Measurements from ENCODE around the gene GBX1. TPM values are rescaled to one million over a fixed set of nuclear protein-coding genes. Genes with fewer than 3 reads are reported as not detected.

GBX1 gene
- total and polyA plus RNA-seq, 4 donors = not detected

DNA sequence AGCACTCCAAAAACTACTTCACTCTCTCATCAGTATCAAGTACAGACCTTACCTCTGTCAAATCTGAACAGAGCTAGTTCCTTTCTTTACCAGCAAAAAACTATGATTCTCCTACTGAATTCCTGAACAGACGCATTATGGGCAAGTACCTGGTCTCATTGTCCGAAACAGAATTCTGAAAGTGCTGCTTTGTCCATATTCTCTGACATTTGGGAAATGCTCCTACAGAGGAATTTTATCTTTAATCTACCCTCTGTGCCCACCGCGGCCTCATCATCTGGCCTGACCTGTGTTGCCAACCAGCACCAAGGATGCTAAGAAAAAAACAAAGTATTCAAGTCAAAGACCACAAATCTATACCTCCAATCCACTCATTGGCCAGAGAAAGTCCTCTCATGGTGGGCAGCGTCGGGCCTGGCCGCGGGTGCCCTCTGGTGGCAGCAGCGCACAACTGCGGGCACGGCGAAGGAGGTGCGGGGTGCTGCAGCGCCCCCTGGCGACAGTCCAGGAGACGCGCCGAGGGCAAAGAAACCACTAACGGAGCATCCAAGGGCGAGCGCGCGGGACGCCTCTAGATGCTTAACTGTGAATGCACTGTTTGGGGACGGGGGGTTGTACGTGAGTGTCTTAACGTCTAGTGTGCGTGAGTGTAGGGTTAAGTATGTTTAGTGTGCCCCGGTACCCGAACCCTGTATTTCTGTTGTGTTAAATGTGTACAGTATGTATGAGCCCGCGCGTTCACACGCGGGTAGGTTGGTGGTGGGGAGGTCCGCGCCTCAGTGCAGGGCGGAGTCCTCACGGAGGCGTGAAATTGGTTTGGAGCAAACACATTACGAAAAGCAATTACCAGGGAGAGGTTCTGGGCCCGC, 5.0 kb upstream of the GBX1 start:
- TF ChIP-seq, protein P1, sequence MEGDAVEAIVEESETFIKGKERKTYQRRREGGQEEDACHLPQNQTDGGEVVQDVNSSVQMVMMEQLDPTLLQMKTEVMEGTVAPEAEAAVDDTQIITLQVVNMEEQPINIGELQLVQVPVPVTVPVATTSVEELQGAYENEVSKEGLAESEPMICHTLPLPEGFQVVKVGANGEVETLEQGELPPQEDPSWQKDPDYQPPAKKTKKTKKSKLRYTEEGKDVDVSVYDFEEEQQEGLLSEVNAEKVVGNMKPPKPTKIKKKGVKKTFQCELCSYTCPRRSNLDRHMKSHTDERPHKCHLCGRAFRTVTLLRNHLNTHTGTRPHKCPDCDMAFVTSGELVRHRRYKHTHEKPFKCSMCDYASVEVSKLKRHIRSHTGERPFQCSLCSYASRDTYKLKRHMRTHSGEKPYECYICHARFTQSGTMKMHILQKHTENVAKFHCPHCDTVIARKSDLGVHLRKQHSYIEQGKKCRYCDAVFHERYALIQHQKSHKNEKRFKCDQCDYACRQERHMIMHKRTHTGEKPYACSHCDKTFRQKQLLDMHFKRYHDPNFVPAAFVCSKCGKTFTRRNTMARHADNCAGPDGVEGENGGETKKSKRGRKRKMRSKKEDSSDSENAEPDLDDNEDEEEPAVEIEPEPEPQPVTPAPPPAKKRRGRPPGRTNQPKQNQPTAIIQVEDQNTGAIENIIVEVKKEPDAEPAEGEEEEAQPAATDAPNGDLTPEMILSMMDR (IDR thresholded peaks at IDR 0.05; ENCODE audit: control extremely low read depth, extremely low read depth) = peak; percentile 100
- Histone ChIP-seq H3K4me3 (no peak overlapping the region), H3K36me3 (ENCODE audit: control insufficient read depth in 4 of 4, insufficient read depth in 4 of 4, low read length in 4 of 4) (no peaks in the 10 kb centered on the region), H3K27ac (ENCODE audit: low read depth in 1 of 2, low read length in 1 of 2) (no peak overlapping the region), H3K27me3 (ENCODE audit: control insufficient read depth in 3 of 3, insufficient read depth in 3 of 3, low read length in 2 of 3) (peaks cover 9 to 31% (median 25%) of the 10 kb centered on the region in 3 donors), H3K9me3 (ENCODE audit: control insufficient read depth in 4 of 4, insufficient read depth in 3 of 4, low read length in 3 of 4) (peaks cover 0 to 3% (median 0%) of the 10 kb centered on the region in 4 donors), H3K9ac (ENCODE audit: insufficient read depth in 1 of 2, low read length in 2 of 2) (no peak overlapping the region), H3K4me1 (ENCODE audit: control insufficient read depth in 5 of 5, insufficient read depth in 5 of 5, low read length in 5 of 5) (peaks cover 0 to 7% (median 0%) of the 10 kb centered on the region in 5 donors)
- peak; percentile 78 to 87 (median 81) for DNase-seq
- 19 to 22% methylated on average over 42 of the region's 42 CpGs for WGBS, 2 donors
- ATAC-seq (ENCODE audit: insufficient read depth, low FRiP score) = peak; percentile 91

- Histone ChIP-seq H3K27me3 (ENCODE audit: control insufficient read depth in 3 of 3, insufficient read depth in 3 of 3, low read length in 2 of 3) (peaks cover 10 to 51% (median 51%) of the 10 kb centered on the region in 3 donors), H3K9me3 (ENCODE audit: control insufficient read depth in 4 of 4, insufficient read depth in 3 of 4, low read length in 3 of 4) (peaks cover 0 to 3% (median 0%) of the 10 kb centered on the region in 4 donors), H3K4me3 (no peak overlapping the region), H3K4me1 (ENCODE audit: control insufficient read depth in 5 of 5, insufficient read depth in 5 of 5, low read length in 5 of 5) (peaks cover 0 to 16% (median 5%) of the 10 kb centered on the region in 5 donors), H3K9ac (ENCODE audit: insufficient read depth in 1 of 2, low read length in 2 of 2) (no peak overlapping the region), H3K36me3 (ENCODE audit: control insufficient read depth in 4 of 4, insufficient read depth in 4 of 4, low read length in 4 of 4) (no peaks in the 10 kb centered on the region), H3K27ac (ENCODE audit: low read depth in 1 of 2, low read length in 1 of 2) (no peak overlapping the region)
- 34 to 39% methylated on average over 10 of the region's 10 CpGs for WGBS, 2 donors
- TF ChIP-seq, protein P1 (IDR thresholded peaks at IDR 0.05; ENCODE audit: control extremely low read depth, extremely low read depth) = no peak
- ATAC-seq (ENCODE audit: insufficient read depth, low FRiP score) = no peak
- DNase-seq = no peak
Observed at GRCh38 chr7:151168787-151169162, 1.3 kb upstream of the GBX1 start.

DNA sequence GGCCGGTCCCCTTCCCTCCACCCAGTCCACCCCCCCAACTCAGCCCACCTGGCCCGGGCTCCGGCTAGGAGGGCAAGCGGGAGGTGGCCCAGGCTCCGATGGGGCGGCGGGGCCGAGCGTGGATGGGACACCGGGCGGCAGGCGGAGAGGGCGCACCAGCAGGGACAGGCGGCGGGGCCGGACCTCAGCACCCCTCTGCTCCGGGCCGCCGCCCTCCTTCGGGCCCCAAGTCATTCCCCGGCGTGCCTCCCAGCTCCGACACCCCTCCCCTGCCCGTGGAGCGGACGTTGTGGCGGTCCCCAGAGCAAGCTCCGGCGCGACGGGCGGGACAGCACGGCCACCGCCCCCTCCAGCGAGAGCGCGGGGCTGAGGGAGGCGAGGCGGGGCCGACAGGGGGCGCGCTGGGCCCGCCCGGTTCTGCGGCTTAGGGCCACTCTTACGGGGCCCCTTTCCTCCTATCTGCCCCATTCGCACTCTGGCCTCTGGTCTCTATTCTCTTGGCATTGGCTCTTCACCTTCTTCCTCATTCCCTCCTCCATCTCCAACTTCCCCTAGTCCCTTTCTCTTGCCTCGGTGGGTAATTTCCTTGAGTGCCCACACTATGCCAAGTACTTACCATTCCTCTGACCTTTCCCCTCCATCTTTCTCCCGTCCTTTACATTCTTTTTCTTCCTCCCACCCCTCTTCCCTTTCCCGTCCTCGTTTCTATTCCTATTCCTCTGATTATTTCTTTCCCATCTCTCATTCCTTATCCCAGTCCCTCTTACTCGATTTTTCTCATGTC, 701 bp upstream of the GBX1 start:
- ATAC-seq (ENCODE audit: insufficient read depth, low FRiP score) (peak; percentile 67), DNase-seq (peak in 2 of 3 donors; percentile 25 to 33)
- H3K9ac ChIP-seq (ENCODE audit: insufficient read depth in 1 of 2, low read length in 2 of 2) = no peak overlapping the region
- peaks cover 0 to 16% (median 5%) of the 10 kb centered on the region in 5 donors for H3K4me1 ChIP-seq (ENCODE audit: control insufficient read depth in 5 of 5, insufficient read depth in 5 of 5, low read length in 5 of 5)
- TF ChIP-seq, protein P1 (IDR thresholded peaks at IDR 0.05; ENCODE audit: control extremely low read depth, extremely low read depth) = peak; percentile 29
- H3K36me3 ChIP-seq (ENCODE audit: control insufficient read depth in 4 of 4, insufficient read depth in 4 of 4, low read length in 4 of 4) = no peaks in the 10 kb centered on the region
- no peak overlapping the region for H3K4me3 ChIP-seq
- 2% methylated on average over 25 to 52 of the region's 52 CpGs for WGBS, 2 donors
- H3K27me3 ChIP-seq (ENCODE audit: control insufficient read depth in 3 of 3, insufficient read depth in 3 of 3, low read length in 2 of 3) = peaks cover 10 to 57% (median 57%) of the 10 kb centered on the region in 3 donors
- H3K9me3 ChIP-seq (ENCODE audit: control insufficient read depth in 4 of 4, insufficient read depth in 3 of 4, low read length in 3 of 4) = peaks cover 0 to 1% (median 0%) of the 10 kb centered on the region in 4 donors
- H3K27ac ChIP-seq (ENCODE audit: low read depth in 1 of 2, low read length in 1 of 2) = no peak overlapping the region
